Measurements from ENCODE around the gene THEMIS2.

THEMIS2 gene

DNA sequence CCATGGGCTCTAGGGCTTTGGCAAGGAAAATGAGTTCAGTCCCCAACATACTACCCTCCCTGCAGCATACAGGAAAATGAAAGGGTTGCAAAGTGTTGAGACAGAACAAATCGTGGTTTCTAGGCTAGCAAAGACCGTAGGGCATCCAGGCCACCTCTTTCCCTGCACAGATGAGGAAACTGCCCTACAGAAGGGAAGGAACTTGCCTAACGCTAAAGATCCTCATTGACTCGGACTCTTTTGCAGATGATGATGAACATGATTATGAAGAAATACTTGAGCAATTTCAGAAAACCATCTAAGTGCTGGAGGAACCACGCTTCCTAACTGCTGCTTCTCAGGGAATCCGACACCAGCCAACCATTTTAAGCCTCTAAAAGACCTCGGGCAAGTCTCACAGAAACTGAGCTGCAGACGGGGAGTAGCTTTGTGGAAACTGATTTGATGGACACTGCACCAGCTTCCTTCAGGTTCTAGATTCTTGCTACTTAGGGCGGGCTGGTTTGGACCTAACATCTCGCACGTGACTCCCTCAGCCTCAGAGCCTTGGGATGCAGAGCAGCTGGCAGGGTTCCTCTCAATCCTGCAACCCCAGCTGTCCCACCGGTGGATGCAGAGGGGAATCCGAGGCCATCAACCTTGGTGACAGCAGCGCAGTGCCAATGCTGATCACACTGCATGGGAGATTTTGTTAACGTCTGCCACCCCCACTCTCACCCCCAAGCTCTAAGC is 13.4 kb downstream of the THEMIS2 start:
- in situ Hi-C loops (cut with MboI; ENCODE audit: low sequenced_read_pairs): no loop called here
- Histone ChIP-seq H3K36me3 (replicated peaks) (peaks cover 41% of the 10 kb centered on the region), H3K27me3 (ENCODE audit: low read depth) (no peaks in the 10 kb centered on the region), H3K9me3 (no peaks in the 10 kb centered on the region), H3K4me1 (no peaks in the 10 kb centered on the region), H3K4me3 (no peak overlapping the region)
- no peak for DNase-seq (ENCODE audit: low spot score in 2 of 2)

DNA sequence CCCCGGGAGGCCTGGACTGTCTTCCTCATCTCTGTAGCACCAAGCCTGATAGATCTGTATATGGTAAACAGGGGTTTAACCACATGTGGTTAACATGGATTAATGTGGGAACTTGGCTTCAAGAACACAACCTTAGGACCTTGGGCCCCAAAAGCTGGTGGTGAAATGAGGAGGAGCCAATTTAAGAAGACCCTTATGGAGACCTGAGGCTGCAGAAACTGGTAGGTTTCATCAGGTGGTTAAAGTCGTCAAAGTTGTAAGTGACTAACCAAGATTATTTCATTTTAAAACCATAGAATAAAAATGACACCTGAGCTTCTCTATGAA is 14.0 kb downstream of the THEMIS2 start:
- H3K36me3 ChIP-seq (replicated peaks): peaks cover 46% of the 10 kb centered on the region
- H3K4me1 ChIP-seq: no peaks in the 10 kb centered on the region

DNA sequence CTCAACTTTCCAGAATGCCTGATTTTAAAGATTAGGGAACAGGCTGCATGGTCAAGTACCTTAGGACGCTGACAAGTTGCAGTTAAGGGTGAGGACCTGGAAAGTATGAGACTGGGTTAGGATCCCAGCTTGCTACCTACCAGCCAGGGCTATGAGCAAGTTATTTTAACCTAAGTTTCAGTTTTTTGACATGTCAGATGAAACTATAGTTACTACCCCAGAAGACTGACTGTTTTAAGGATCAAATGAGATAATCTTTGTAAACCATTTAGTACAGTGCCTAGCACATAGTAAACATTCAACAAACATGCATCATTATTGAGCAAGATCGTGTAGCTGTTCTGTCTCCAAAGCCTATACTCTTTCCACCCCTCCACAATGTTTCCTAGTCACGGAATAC is 14.4 kb downstream of the THEMIS2 start:
- H3K4me1 ChIP-seq: no peaks in the 10 kb centered on the region
- H3K4me3 ChIP-seq: no peak overlapping the region
- in situ Hi-C loops (cut with MboI; ENCODE audit: low sequenced_read_pairs): no loop called here
- no peaks in the 10 kb centered on the region for H3K9me3 ChIP-seq
- no peak for DNase-seq (ENCODE audit: low spot score in 2 of 2)
- peaks cover 50% of the 10 kb centered on the region for H3K36me3 ChIP-seq (replicated peaks)
- H3K27me3 ChIP-seq (ENCODE audit: low read depth): no peaks in the 10 kb centered on the region

More for the DNA sequence above, 14.0 kb downstream of the THEMIS2 start:
- no peak for DNase-seq (ENCODE audit: low spot score in 2 of 2)
- no peak overlapping the region for H3K4me3 ChIP-seq
- H3K9me3 ChIP-seq: no peaks in the 10 kb centered on the region
- in situ Hi-C loops (cut with MboI; ENCODE audit: low sequenced_read_pairs): no loop called here
- no peaks in the 10 kb centered on the region for H3K27me3 ChIP-seq (ENCODE audit: low read depth)

DNA sequence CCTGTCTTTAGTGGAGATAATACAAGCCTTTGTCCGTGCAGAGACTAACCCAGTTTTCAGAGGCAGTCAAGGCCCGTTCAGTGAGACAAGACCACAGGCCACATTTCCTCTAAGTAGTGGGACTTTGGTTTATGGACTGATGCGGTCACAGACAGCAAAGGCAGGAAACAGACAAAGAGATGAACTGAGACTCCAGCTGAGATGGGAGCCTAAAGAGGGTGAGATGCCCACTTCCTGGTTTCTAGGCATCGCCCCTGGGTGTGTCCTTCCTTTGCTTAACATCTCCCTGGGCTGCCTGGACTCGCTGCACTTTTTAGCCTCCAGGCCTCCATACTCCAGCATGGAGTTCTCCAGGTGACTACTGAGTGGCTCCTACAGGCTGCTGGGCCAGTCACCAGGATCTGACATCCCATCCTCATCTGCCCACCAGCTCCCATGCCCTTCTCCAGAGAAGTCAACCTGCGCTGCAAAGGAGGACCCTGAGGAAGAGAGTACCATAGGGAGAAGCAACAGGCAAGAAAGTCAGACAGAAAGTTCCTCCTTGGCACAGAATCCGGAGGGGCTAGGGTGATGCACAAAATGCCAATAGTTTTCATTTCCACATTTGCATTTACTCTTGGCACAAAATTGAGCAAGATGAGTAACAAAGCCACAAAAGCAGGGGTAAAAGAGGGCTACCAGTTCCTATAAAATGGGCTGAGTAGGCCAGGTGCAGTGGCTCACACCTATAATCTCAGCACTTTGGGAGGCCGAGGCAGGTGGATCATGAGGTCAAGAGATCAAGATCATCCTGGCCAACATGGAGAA is 15.1 kb downstream of the THEMIS2 start:
- H3K4me3 ChIP-seq: no peak overlapping the region
- H3K4me1 ChIP-seq: no peaks in the 10 kb centered on the region
- H3K36me3 ChIP-seq (replicated peaks): peaks cover 57% of the 10 kb centered on the region
- H3K9me3 ChIP-seq: no peaks in the 10 kb centered on the region
- in situ Hi-C loops (cut with MboI; ENCODE audit: low sequenced_read_pairs): no loop called here
- no peaks in the 10 kb centered on the region for H3K27me3 ChIP-seq (ENCODE audit: low read depth)
- no peak for DNase-seq (ENCODE audit: low spot score in 2 of 2)

DNA sequence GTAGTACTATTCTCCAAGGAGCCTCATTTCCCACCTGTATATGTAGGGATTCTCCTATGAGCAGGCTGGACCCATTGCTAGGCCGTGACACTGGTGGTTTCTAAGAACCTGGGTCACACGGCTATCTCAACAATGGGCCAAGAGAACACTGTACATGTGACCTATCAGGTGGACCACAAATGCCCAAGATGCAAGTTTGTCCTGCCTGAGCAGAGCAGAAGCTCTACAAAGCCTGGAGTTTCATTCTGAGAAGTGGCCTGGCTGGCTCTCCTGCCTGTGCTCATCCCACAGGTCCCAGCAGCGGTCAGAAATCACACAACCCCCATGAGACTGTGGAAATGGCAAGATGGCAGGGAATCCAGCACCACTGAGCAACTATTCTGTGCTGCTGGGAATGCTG is 17.2 kb downstream of the THEMIS2 start:
- Histone ChIP-seq H3K9me3 (no peaks in the 10 kb centered on the region), H3K36me3 (replicated peaks) (peaks cover 78% of the 10 kb centered on the region), H3K27me3 (ENCODE audit: low read depth) (no peaks in the 10 kb centered on the region), H3K4me3 (no peak overlapping the region), H3K4me1 (no peaks in the 10 kb centered on the region)
- no peak for DNase-seq (ENCODE audit: low spot score in 2 of 2)
- in situ Hi-C loops (cut with MboI; ENCODE audit: low sequenced_read_pairs): no loop called here

DNA sequence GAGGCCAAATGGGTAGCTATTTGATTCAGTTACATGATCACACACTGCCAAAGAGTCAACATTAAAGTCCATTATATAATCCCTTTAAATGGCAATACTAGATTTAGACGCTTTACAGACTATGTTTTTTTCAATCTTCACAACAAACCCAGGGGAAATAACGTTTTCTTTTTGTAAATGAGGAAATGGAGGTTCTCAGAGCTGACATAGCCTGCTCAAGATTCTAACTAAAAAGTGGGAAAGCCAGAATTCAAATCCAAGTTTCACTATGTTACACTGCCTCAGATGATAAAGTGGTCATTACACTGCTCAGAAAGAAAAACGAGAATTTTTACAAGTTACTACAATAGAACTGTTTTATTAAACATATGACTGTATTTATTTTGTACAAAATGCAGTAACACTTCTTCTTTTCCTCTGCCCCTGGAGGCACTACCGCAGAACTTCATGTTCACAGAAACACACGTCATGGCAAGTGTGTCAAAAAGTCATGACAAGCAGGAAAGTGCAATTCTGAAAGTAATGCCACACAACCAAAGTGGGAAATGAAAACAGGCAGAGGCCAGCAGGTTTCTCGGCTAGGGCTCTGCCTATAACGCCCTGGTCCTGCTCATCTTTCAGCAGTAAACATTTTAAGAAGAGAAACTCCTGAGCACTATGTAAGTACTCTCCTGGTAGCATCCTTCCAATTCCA is 19.0 kb downstream of the THEMIS2 start:
- Histone ChIP-seq H3K9me3 (no peaks in the 10 kb centered on the region), H3K4me1 (no peaks in the 10 kb centered on the region), H3K36me3 (replicated peaks) (peaks cover 84% of the 10 kb centered on the region), H3K4me3 (no peak overlapping the region), H3K27me3 (ENCODE audit: low read depth) (no peaks in the 10 kb centered on the region)
- no peak for DNase-seq (ENCODE audit: low spot score in 2 of 2)
- in situ Hi-C loops (cut with MboI; ENCODE audit: low sequenced_read_pairs): no loop called here

DNA sequence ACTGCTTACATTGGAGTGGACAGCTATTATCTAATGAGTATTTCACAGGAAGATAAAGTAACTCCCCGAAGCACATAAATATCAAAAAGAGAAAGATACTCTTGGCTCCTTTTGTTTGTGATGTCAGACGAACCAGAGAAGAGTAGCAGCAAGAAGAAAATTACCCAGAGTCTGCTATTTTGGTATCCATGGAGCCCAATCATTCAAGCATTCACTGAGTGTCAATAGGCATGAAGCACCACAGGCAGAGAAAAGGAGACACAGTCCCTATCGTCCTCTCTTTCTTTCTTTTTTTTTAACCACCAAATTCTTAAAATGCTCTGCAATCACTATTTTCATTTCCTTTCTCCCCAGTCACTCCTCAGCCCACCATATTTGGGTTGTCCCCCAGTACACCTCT is 22.2 kb downstream of the THEMIS2 start:
- no peak overlapping the region for H3K4me3 ChIP-seq
- H3K36me3 ChIP-seq (replicated peaks): peaks cover 87% of the 10 kb centered on the region
- no peaks in the 10 kb centered on the region for H3K4me1 ChIP-seq
- H3K27me3 ChIP-seq (ENCODE audit: low read depth): no peaks in the 10 kb centered on the region
- DNase-seq (ENCODE audit: low spot score in 2 of 2): no peak
- in situ Hi-C loops (cut with MboI; ENCODE audit: low sequenced_read_pairs): no loop called here
- no peaks in the 10 kb centered on the region for H3K9me3 ChIP-seq

DNA sequence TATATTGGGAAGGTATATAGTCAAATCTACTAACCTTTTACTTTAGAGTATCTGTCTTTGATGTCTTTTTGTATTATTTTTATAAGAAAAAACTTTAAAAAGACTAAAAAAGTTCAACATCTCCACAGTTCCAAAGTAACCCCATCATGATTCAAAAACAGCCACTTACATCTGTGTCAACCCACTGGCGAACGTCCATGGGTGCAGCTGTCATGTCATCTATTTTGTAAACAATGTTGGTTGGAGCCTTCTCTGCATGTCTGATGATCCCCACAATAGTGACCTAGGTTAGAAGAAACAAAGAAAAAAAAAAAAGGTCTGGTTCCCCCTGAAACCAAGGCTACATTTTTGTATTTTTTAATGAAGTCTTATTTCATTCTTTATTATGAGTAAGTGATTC is 34.4 kb downstream of the THEMIS2 start:
- Histone ChIP-seq H3K4me1 (no peaks in the 10 kb centered on the region), H3K4me3 (no peak overlapping the region), H3K36me3 (replicated peaks) (peaks cover 88% of the 10 kb centered on the region), H3K27me3 (ENCODE audit: low read depth) (no peaks in the 10 kb centered on the region), H3K9me3 (no peaks in the 10 kb centered on the region)
- no peak for DNase-seq (ENCODE audit: low spot score in 2 of 2)
- in situ Hi-C loops (cut with MboI; ENCODE audit: low sequenced_read_pairs): no loop called here

DNA sequence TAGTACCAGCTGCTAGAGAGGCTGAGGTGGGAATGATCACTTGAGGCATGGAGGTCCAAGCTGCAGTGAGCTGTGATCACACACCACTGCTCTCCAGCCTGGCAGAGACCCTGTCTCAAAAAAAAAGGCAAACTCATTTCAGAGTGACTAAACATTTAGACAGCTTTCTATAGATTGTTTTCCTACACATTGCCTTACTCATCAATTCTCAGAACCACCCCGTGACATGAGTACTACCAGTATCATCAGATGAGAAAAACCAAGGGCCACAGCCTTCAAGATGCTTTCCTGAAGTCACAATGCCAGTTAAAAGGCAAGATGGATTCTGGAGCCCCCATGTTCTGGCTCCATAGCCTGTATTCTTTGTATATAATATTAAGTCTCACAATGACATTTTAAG is 40.1 kb downstream of the THEMIS2 start:
- no peaks in the 10 kb centered on the region for H3K4me1 ChIP-seq
- in situ Hi-C loops (cut with MboI; ENCODE audit: low sequenced_read_pairs): no loop called here
- no peak overlapping the region for H3K4me3 ChIP-seq
- no peaks in the 10 kb centered on the region for H3K27me3 ChIP-seq (ENCODE audit: low read depth)
- H3K9me3 ChIP-seq: peaks cover 5% of the 10 kb centered on the region
- peaks cover 59% of the 10 kb centered on the region for H3K36me3 ChIP-seq (replicated peaks)
- no peak for DNase-seq (ENCODE audit: low spot score in 2 of 2)

DNA sequence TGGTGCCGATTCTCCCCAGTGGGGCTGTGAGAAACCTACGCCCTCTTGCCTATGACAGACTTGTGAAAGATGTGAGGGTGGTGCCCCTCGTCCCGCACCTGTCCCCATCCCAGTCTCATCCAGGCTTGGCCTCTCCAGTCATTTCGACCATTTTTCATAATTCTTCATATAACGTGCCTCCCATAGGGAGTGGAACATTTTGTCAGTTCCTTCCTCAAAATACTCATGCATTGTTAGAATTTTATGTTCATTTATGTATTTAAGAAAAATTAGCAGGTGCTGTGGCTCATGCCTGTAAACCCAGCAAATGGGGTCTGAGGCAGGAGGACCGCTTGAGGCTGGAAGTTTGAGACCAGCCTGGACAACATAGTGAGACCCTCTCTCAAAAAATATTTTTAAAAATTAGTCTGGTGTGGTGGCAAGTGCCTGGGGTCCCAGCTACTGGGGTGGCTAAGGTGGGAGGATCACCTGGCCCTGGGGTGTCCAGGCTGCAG is 42.8 kb downstream of the THEMIS2 start:
- peaks cover 8% of the 10 kb centered on the region; the same call in 1 of the 2 replicates for H3K27me3 ChIP-seq (ENCODE audit: low read depth)
- H3K4me3 ChIP-seq: peak overlapping the region; percentile 92; the same call in 1 of the 2 replicates
- in situ Hi-C loops (cut with MboI; ENCODE audit: low sequenced_read_pairs): no loop called here

DNA sequence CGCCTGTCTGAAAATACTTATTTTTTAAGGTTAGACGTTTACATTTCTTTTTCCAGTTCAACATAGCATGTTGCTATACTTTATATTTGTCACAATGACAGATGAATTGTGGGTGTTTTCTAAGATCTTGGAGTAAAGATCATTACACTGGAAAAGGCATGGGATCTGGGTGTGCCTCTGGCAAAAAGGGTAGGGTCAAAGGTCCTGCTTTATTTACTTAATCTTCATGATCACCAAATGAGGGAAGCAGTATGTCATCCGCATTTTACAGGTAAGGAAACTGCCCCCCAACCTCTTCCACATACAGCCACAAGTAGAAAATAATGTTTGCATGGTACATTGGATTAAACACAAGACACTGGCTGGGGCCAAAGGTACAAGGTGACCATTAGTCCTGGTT is 49.9 kb downstream of the THEMIS2 start:
- in situ Hi-C loops (cut with MboI; ENCODE audit: low sequenced_read_pairs): no loop called here

More for the DNA sequence above, 42.8 kb downstream of the THEMIS2 start:
- H3K36me3 ChIP-seq (replicated peaks): peaks cover 33% of the 10 kb centered on the region
- no peak for DNase-seq (ENCODE audit: low spot score in 2 of 2)
- peaks cover 5% of the 10 kb centered on the region for H3K9me3 ChIP-seq
- no peaks in the 10 kb centered on the region for H3K4me1 ChIP-seq

DNA sequence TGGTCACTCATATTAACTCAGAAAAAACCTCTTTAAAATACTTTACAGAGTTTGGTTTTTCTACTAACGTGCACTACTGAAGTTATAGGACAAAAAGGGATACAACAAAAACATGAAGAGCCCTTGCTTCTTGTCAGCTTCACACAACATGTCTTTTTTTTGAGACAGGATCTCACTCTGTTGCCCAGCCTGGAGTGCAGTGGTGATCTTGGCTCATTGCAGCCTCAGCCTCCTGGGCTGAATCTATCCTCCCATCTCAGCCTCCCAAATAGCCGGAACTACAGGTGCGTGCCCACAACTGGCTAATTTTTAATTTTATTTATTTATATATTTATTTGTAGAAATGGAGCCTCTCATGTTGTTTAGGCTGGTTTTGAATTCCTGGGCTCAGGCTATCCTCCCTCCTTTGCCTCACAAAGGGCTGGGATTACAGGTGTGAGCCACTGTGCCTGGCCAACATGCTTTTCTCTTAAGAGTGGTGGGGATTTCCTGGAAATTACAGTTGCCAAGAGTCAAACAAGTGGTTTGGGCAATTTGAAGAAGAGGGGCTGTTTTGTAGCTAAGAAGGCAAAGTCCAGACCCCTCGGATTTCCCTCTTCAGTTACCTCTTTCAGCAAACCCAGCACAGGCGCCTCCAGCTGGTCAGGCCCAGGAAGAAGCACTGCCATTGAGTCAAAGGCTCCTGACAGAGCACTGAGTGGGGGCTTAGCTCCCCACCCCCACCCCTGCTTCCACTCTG is 56.0 kb downstream of the THEMIS2 start:
- H3K4me3 ChIP-seq: no peak overlapping the region
- no peaks in the 10 kb centered on the region for H3K36me3 ChIP-seq (replicated peaks)
- H3K9me3 ChIP-seq: no peaks in the 10 kb centered on the region
- in situ Hi-C loops (cut with MboI; ENCODE audit: low sequenced_read_pairs): no loop called here
- no peak for DNase-seq (ENCODE audit: low spot score in 2 of 2)
- H3K27me3 ChIP-seq (ENCODE audit: low read depth): no peaks in the 10 kb centered on the region; the same call in 1 of the 2 replicates
- H3K4me1 ChIP-seq: no peaks in the 10 kb centered on the region

More for the DNA sequence above, 49.9 kb downstream of the THEMIS2 start:
- Histone ChIP-seq H3K36me3 (replicated peaks) (no peaks in the 10 kb centered on the region), H3K9me3 (no peaks in the 10 kb centered on the region), H3K4me1 (no peaks in the 10 kb centered on the region), H3K4me3 (no peak overlapping the region), H3K27me3 (ENCODE audit: low read depth) (peaks cover 8% of the 10 kb centered on the region; the same call in 1 of the 2 replicates)
- DNase-seq (ENCODE audit: low spot score in 2 of 2): no peak

DNA sequence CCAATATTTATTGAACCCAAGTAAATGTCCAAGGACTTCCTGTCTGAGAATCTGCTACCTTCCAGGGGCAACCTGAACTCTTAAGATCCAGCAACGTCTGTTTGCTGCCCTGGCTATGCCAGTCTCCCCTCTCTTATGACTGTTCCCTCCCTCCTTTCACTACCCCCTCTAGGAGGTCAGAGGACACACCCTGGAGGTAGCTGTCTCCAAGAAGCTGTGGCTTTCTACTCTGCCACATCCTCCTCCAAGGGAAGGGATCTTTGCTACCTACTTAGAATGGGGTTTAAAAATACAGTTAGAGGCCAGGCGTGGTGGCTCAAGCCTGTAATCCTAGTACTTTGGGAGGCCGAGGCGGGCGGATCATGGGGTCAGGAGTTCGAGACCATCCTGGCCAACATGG is 58.8 kb downstream of the THEMIS2 start:
- Histone ChIP-seq H3K27me3 (ENCODE audit: low read depth) (no peaks in the 10 kb centered on the region; the same call in 1 of the 2 replicates), H3K4me1 (no peaks in the 10 kb centered on the region), H3K9me3 (no peaks in the 10 kb centered on the region), H3K4me3 (no peak overlapping the region), H3K36me3 (replicated peaks) (no peaks in the 10 kb centered on the region)
- in situ Hi-C loops (cut with MboI; ENCODE audit: low sequenced_read_pairs): no loop called here
- no peak for DNase-seq (ENCODE audit: low spot score in 2 of 2)

All from HAP-1 (cell line).